Fibroblast of pulmonary artery (primary cell): ENCODE measurements around the gene TMEM150B.

Source experiments
- DNase-seq: peaks from one replicate; pipeline ENCODE4 v3.0.0-alpha.2; 2010; ENCODE audit warnings: low read depth
- H3K4me3 ChIP-seq: replicated peaks from 2 replicates; pipeline ENCODE4 v1.5.1; 2011; ENCODE audit warnings: low read depth, mild to moderate bottlenecking, control low read depth, low read length, moderate library complexity
- TF ChIP-seq, protein P1 (sequence below): IDR thresholded peaks from 2 replicates; pipeline ENCODE4 v1.5.1; 2011; ENCODE audit warnings: mild to moderate bottlenecking, control low read depth, low read length, inconsistent platforms; ENCODE audit errors: missing control alignments

Gene TMEM150B, protein sequence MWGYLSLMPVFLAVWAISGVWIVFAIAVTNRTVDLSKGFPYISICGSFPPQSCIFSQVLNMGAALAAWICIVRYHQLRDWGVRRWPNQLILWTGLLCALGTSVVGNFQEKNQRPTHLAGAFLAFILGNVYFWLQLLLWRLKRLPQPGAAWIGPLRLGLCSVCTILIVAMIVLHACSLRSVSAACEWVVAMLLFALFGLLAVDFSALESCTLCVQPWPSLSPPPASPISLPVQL

DNA sequence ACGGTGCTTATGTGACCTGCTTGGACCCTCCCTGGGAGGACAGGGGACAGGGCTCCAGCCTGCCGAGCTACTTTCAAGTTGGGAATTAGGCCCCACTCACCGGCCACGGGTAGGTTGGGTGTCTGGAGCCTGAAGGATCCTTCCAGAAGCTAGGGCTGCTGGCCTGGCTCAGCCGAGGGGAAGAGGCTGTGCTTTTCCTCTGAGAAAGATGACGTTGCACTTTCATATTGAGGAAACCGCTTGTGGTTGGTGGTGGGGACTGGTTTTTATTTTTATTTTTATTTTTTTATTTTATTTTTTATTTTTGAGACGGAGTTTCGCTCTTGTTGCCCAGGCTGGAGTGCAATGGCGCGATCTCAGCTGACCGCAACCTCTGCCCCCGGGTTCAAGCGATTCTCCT lies at the start of gene TMEM150B:
Gene TMEM150B (minus strand): TSS at position 170 of the 400 bp plus-strand sequence. CDS start 4,305 bp downstream, outside the sequence.
- no peak for DNase-seq
- TF ChIP-seq, protein P1, sequence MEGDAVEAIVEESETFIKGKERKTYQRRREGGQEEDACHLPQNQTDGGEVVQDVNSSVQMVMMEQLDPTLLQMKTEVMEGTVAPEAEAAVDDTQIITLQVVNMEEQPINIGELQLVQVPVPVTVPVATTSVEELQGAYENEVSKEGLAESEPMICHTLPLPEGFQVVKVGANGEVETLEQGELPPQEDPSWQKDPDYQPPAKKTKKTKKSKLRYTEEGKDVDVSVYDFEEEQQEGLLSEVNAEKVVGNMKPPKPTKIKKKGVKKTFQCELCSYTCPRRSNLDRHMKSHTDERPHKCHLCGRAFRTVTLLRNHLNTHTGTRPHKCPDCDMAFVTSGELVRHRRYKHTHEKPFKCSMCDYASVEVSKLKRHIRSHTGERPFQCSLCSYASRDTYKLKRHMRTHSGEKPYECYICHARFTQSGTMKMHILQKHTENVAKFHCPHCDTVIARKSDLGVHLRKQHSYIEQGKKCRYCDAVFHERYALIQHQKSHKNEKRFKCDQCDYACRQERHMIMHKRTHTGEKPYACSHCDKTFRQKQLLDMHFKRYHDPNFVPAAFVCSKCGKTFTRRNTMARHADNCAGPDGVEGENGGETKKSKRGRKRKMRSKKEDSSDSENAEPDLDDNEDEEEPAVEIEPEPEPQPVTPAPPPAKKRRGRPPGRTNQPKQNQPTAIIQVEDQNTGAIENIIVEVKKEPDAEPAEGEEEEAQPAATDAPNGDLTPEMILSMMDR, result no peak
- no peak within 1 kb of the TSS for H3K4me3 ChIP-seq

DNA sequence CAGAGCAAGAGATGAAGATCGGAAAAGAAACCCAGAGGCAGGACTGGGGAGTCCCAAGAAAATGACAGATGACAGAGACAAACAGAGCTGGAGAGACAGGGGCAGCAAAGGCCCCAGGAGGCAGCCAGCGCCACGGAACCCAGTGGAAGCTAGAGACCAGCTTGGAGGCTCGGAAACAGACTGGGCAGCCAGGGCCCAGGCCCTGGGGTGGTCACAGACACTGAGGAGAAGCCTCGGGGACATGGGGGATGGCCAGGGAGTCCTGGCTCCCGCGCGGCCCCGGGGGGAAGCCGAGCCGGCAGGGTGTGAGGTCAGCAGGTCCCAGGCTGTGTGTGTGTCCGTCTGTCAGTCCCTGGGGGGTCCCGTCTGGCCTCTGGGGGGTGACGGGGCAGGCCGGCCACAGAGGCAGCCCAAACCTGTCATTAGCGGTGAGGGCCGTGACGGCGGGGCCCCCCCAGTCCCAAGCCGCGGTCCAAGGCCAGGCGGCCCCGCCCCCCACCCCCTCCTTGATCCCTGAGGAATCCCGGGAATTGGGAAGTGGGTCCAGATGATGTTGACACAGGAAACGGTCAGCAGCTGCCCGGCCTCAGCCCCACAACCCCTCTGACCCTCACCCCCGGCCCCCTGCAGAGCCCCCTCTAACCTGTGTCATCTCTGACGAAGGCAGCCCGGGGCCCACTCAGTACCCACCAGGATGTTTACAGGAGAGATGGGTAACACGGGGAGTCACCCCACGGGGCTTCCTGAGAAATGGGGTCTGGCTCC lies 49.0 kb upstream of the TMEM150B start:
- no peak overlapping the region for H3K4me3 ChIP-seq
- TF ChIP-seq, protein P1, result no peak
- peak; percentile 24 for DNase-seq

DNA sequence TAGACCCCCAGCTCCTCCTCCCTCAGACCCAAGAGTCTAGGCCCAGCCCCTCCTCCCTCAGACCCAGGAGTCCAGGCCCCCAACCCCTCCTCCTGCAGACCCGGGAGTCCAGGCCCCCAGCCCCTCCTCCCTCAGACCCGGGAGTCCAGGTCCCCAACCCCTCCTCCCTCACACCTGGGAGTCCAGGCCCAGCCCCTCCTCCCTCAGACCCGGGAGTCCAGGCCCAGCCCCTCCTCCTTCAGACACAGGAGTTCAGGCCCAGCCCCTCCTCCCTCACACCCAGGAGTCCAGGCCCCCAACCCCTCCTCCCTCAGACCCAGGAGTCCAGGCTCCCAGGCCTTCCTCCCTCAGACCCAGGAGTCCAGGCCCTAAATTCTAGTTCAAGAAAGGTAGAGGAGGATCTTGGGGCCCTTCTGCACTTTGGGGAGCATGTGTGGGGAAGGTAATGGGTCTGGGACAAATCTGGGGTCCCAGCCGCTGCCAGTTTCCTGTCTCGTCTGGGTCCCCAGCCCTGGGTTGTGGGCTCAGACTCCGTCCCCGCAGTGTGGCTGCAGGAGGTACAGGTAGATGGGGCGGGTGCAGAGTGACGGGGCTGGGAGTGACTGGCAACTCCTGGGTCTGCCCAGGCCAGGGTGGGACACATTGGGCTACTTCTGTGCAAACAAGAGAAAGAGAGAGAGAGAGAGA lies 48.3 kb upstream of the TMEM150B start:
- DNase-seq, result no peak
- no peak overlapping the region for H3K4me3 ChIP-seq
- TF ChIP-seq, protein P1, result no peak

DNA sequence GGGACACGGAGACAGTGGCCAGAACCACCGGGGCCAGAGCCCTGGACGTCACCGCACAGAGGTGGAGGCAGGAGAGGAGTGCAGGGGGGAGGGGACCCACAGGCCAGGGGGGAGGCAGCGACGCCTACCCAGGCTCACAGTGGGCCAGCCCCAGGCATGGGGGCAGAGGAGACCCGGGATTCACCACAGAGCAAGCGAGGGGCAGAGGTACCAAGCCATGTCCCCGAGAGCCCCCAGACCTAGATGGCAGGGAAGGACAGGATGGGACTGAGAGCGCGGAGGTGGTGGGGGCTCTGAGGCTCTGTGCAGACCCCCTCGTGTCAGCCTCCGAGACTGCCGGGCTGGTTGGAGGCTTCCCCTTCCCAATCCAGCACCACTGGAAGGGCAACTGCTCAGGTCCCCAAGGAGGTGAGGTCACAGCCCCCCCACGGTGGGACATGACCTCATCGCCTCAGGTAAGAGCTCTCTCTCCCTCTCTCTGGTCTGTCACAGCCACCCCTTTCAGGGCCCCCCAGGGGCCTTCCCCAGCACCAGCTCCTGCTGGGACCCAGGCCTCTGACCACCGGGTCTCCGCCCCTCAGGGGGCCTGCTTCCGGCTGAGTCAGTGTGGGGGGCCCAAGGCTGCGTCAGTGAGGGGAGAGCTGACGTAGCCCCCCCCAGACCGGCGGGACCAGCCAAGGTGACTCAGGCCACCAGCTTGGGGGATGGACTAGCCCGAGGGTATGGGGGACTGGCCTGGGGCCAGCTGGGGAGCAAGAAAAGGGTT lies 47.4 kb upstream of the TMEM150B start:
- H3K4me3 ChIP-seq, result no peak overlapping the region
- TF ChIP-seq, protein P1, result no peak
- DNase-seq, result peak; percentile 45

DNA sequence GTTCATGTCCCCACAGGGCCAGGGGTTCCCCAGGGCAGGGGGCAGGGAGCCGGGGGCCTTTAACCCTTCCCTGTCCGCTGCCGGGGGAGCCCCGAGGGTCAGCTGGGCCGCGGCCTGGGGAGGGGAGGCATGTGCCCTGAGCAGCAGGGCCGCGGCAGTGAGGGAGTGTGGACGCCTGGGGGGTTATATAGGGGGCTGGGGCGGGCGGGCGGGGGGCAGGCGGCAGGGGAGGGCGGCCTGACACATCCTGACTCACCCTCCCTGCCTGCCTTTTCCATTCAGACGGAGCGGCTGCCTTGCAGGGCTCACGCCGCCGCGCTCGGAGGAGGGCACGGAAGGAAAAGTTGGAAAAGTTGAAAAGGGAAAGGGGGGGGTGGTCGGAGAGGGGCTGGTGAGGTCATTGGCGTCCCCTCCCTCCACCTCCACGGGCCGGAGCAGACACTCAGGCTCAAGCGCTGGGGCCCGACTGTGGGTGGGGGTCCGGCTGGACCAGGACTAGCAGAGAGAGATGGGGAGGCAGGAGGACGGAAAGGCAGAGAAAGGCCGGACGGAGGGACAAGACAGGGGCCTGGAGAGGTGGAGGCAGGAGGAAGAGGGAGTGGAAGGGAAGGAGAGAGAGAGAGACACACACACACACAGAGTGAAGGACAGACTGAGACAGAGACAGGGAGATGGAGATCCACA lies 45.3 kb upstream of the TMEM150B start, which contains the start of gene IL11:
Gene IL11 (minus strand): TSS at position 159 of the 684 bp plus-strand sequence. CDS start 153 bp downstream, at position 6.
- DNase-seq, result no peak
- TF ChIP-seq, protein P1, result no peak
- peak within 1 kb of the TSS; percentile 59 for H3K4me3 ChIP-seq
